MM.1S (cell line): ENCODE data around the gene ST6GALNAC6.
A peak's percentile ranks its signal among the peaks of the same experiment; 100 is the strongest.

Experiments used
- DNase-seq: peaks from one replicate; pipeline ENCODE4 v3.0.0-alpha.2; 2015
- H2AFZ ChIP-seq: fragments of 300-600 bp; sonication (generic); 2 replicates; pipeline ENCODE4 v1.6.0; 2016; ENCODE audit warnings: antibody characterized with exemption, low read length
- H3F3A ChIP-seq: fragments of 300-600 bp; sonication (generic); 2 replicates; pipeline ENCODE4 v1.6.1; 2016; ENCODE audit warnings: mild to moderate bottlenecking, antibody characterized with exemption, low read length, moderate library complexity, mixed read lengths; ENCODE audit not compliant: insufficient read depth
- H3K27ac ChIP-seq: fragments of 300-600 bp; sonication (generic); 2 replicates; pipeline ENCODE4 v1.5.1; 2016; ENCODE audit warnings: mild to moderate bottlenecking, low read length
- H3K27me3 ChIP-seq: fragments of 300-600 bp; sonication (generic); replicated peaks from 2 replicates; pipeline ENCODE4 v1.6.0; 2016; ENCODE audit warnings: low read length; ENCODE audit not compliant: insufficient read depth
- H3K36me3 ChIP-seq: fragments of 300-600 bp; sonication (generic); replicated peaks from 2 replicates; pipeline ENCODE4 v1.6.1; 2016; ENCODE audit warnings: mild to moderate bottlenecking, low read length, mixed read lengths; ENCODE audit not compliant: insufficient read depth
- H3K4me1 ChIP-seq: fragments of 300-600 bp; sonication (generic); 2 replicates; pipeline ENCODE4 v1.6.1; 2016; ENCODE audit warnings: low read length, mixed read lengths
- H3K4me2 ChIP-seq: fragments of 300-600 bp; sonication (generic); 2 replicates; pipeline ENCODE4 v1.6.0; 2016; ENCODE audit warnings: low read depth, low read length
- H3K4me3 ChIP-seq: fragments of 300-600 bp; sonication (generic); 2 replicates; pipeline ENCODE4 v1.5.1; 2016; ENCODE audit warnings: low read length, mixed read lengths
- H3K79me2 ChIP-seq: fragments of 300-600 bp; sonication (generic); 2 replicates; pipeline ENCODE4 v1.6.1; 2016; ENCODE audit warnings: mixed run types, low read length, mixed read lengths
- H3K9ac ChIP-seq: fragments of 300-600 bp; sonication (generic); 2 replicates; pipeline ENCODE4 v1.6.1; 2016; ENCODE audit warnings: low read length, mixed read lengths
- H3K9me2 ChIP-seq: fragments of 300-600 bp; sonication (generic); replicated peaks from 2 replicates; pipeline ENCODE4 v1.6.1; 2016; ENCODE audit warnings: mild to moderate bottlenecking, low read length, mixed read lengths; ENCODE audit not compliant: insufficient read depth
- H3K9me3 ChIP-seq: fragments of 300-600 bp; sonication (generic); replicated peaks from 2 replicates; pipeline ENCODE4 v1.6.1; 2016; ENCODE audit warnings: mild to moderate bottlenecking, low read length, mixed read lengths; ENCODE audit not compliant: insufficient read depth
- H4K20me1 ChIP-seq: fragments of 300-600 bp; sonication (generic); 2 replicates; pipeline ENCODE4 v1.6.1; 2016; ENCODE audit warnings: mild to moderate bottlenecking, low read length, moderate library complexity, mixed read lengths; ENCODE audit not compliant: insufficient read depth
- CTCF ChIP-seq: fragments of 300-600 bp; sonication (generic); IDR thresholded peaks from 2 replicates; pipeline ENCODE4 v1.5.1; 2016; ENCODE audit warnings: antibody characterized with exemption, low read length, mixed read lengths
- EZH2 ChIP-seq: fragments of 300-600 bp; sonication (generic); optimal IDR thresholded peaks from 2 replicates; pipeline ENCODE3; 2017; ENCODE audit warnings: low read depth, mild to moderate bottlenecking, antibody characterized with exemption, low read length, mixed read lengths
- EZH2phosphoT487 ChIP-seq: fragments of 300-600 bp; sonication (generic); IDR thresholded peaks from 2 replicates; pipeline ENCODE4 v1.6.1; 2018; ENCODE audit warnings: antibody characterized with exemption, low read length

Gene ST6GALNAC6

DNA sequence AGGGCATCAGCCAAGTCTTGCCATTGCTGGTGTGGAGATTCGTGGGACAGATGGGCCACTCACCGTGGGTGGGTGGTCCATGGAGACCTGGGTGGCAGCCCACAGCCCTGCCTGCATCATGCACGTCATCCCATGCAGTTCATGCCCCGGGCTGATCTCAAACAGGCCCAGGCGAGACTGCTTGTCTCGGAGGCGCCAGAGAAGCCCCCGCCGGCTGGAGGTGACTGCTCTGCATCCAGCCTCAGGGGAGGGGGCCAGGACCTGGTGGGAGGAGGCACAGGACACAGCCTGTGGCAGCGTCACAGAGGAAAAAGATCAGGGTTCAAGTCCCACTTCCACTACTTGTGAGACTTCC, 30.2 kb upstream of the ST6GALNAC6 start:
- no peak for DNase-seq
- Histone ChIP-seq H3K9me3 (no peaks in the 10 kb centered on the region), H4K20me1 (no peaks in the 10 kb centered on the region), H3K9me2 (no peaks in the 10 kb centered on the region), H3K27me3 (no peaks in the 10 kb centered on the region), H3K36me3 (no peaks in the 10 kb centered on the region), H3F3A (peaks cover 52% of the 10 kb centered on the region), H3K4me2 (peak overlapping the region; percentile 96), H3K27ac (peak overlapping the region; percentile 62; the same call in 1 of the 2 replicates), H3K4me1 (peaks cover 36% of the 10 kb centered on the region), H3K4me3 (no peak overlapping the region), H2AFZ (no peak overlapping the region), H3K79me2 (peaks cover 5% of the 10 kb centered on the region; the same call in 1 of the 2 replicates), H3K9ac (peak overlapping the region; percentile 51; the same call in 1 of the 2 replicates)
- TF ChIP-seq EZH2: no peak
- TF ChIP-seq EZH2phosphoT487: no peak
- TF ChIP-seq CTCF: no peak

DNA sequence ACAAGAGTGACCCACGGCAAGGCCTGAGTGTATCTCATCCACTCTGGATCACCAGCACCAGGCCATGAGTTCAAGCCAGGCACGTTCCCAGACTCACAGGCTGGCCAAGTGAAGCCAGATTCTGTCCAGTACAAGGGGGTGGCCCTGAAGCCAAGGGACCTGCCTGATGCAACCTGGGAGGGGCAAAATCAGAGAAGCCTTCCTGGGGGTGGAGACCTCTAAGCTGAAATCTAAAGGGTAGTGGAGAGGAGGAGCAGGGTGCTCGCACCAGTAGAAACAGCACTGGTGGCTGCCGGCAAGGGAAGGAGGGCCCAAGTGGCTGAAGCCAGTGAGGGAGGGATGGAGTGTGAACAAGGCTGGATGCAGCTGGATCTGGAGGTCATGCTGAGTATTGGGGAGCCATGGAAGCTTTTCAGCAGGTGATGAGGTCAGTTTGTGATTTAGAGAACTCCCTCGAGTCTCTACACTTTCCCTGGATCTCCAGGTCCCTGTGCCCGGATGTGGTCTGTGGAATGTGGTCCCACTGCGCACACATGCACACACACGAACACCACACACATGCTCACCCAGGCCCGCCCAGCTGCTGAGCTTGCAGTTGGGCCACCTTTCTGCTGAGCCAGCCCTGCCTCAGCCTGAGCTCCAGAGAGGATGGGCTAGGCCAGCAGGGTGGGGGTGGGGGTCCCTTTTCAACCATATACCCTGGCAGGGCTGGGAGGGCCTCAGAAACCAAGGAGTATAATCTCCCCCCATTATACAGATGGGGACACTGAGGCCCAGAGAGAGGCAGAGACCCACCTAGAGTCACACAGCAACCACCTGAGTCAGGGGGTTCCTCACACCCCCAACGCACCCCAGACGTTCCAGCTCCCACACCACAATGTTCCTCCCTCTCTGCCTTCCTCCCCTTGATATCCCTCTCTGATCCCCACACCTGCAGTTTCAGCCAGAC, 29.5 kb upstream of the ST6GALNAC6 start:
- H4K20me1 ChIP-seq: no peaks in the 10 kb centered on the region
- peak overlapping the region; percentile 55 for H3K4me3 ChIP-seq
- peak; percentile 74 for DNase-seq

GRCh38 chr9:127927988-127928675, 28.7 kb upstream of the ST6GALNAC6 start:
- no peak for TF ChIP-seq EZH2phosphoT487
- no peak for TF ChIP-seq EZH2
- TF ChIP-seq CTCF: no peak
- H3F3A ChIP-seq: peaks cover 52% of the 10 kb centered on the region
- DNase-seq: no peak
- peak overlapping the region; percentile 43; the same call in 1 of the 2 replicates for H2AFZ ChIP-seq
- H3K9me2 ChIP-seq: no peaks in the 10 kb centered on the region
- no peaks in the 10 kb centered on the region for H3K27me3 ChIP-seq
- H3K79me2 ChIP-seq: no peaks in the 10 kb centered on the region
- peak overlapping the region; percentile 62; the same call in 1 of the 2 replicates for H3K27ac ChIP-seq
- peaks cover 36% of the 10 kb centered on the region for H3K4me1 ChIP-seq
- peak overlapping the region; percentile 55 for H3K4me3 ChIP-seq
- H3K9ac ChIP-seq: peak overlapping the region; percentile 51; the same call in 1 of the 2 replicates
- no peaks in the 10 kb centered on the region for H4K20me1 ChIP-seq
- H3K9me3 ChIP-seq: no peaks in the 10 kb centered on the region
- peak overlapping the region; percentile 96 for H3K4me2 ChIP-seq
- H3K36me3 ChIP-seq: no peaks in the 10 kb centered on the region

More for the DNA sequence above, 29.5 kb upstream of the ST6GALNAC6 start:
- peak overlapping the region; percentile 96 for H3K4me2 ChIP-seq
- peaks cover 36% of the 10 kb centered on the region for H3K4me1 ChIP-seq
- TF ChIP-seq EZH2: no peak
- no peak for TF ChIP-seq EZH2phosphoT487
- no peak for TF ChIP-seq CTCF
- H3K79me2 ChIP-seq: no peaks in the 10 kb centered on the region
- H3K9me3 ChIP-seq: no peaks in the 10 kb centered on the region
- H3K9ac ChIP-seq: peak overlapping the region; percentile 51; the same call in 1 of the 2 replicates
- no peaks in the 10 kb centered on the region for H3K36me3 ChIP-seq
- peak overlapping the region; percentile 62; the same call in 1 of the 2 replicates for H3K27ac ChIP-seq
- H2AFZ ChIP-seq: no peak overlapping the region
- peaks cover 52% of the 10 kb centered on the region for H3F3A ChIP-seq
- H3K9me2 ChIP-seq: no peaks in the 10 kb centered on the region
- H3K27me3 ChIP-seq: no peaks in the 10 kb centered on the region
